GM12878 (cell line): ENCODE results near the gene ADCY2. TPM values are rescaled to one million over a fixed set of nuclear protein-coding genes. Genes with fewer than 3 reads are reported as not detected.

Experiments
- ATAC-seq: fragments of 200-7000 bp; cut with Tn5 transposase; 3 replicates; pipeline ENCODE4 v1.9.1; 2020; ENCODE audit warnings: mild to moderate bottlenecking, moderate library complexity
- BruUV-seq: library from RNA; stranded (reverse); fragments of 400-500 nt; replicated peaks from 2 replicates; lab custom pipeline; 2021; lab: Mats Ljungman, UMichigan
- CTCF ChIA-PET: fragments of 300-600 bp; sonication (Branson Sonifier 250); formaldehyde crosslinking; extraction: SDS; loops from one replicate; lab custom pipeline; 2021; ENCODE audit warnings: inconsistent platforms; lab: Yijun Ruan, JAX
- POLR2A ChIA-PET: fragments of 350-600 bp; formaldehyde crosslinking; extraction: SDS; loops from one replicate; lab custom pipeline; 2021; ENCODE audit warnings: inconsistent platforms; lab: Charles Lee
- RAD21 ChIA-PET: fragments of 300-600 bp; sonication (Branson Sonifier 250); formaldehyde crosslinking; loops from one replicate; lab custom pipeline; 2023; ENCODE audit warnings: antibody characterized with exemption; ENCODE audit not compliant: unreplicated experiment; lab: Charles Lee
- SMC1A ChIA-PET: fragments of 300-600 bp; sonication (Branson Sonifier 250); formaldehyde crosslinking; loops from one replicate; lab custom pipeline; 2023; ENCODE audit not compliant: unreplicated experiment, uncharacterized antibody; lab: Charles Lee
- DNase-seq: peaks from one replicate; pipeline ENCODE4 v3.0.0-alpha.2; 2011; ENCODE audit warnings: low read depth, low spot score
- FAIRE-seq: peaks from 3 replicates; lab custom pipeline; 2011; peaks lifted over from hg19 to GRCh38; lab: Jason Lieb, UNC
- H2AFZ ChIP-seq: 2 replicates; pipeline ENCODE4 v1.6.0; 2011; ENCODE audit warnings: low read depth, low read length, control low read depth; ENCODE audit not compliant: control insufficient read depth
- H3K27ac ChIP-seq: 2 replicates; pipeline ENCODE4 v1.5.1; 2011; ENCODE audit warnings: control low read depth; ENCODE audit not compliant: control insufficient read depth, insufficient read depth
- H3K27me3 ChIP-seq, 2 experiments: replicated peaks in 1 of 2; 2 replicates each; pipeline versions ENCODE4 v1.6.0 to v1.6.1; 2011; ENCODE audit warnings: low read length in 1 of 2; ENCODE audit not compliant: control insufficient read depth in 2 of 2, insufficient read depth in 2 of 2
- H3K36me3 ChIP-seq, 2 experiments: 2 replicates each; pipeline ENCODE4 v1.5.1; 2011; ENCODE audit warnings: low read length in 1 of 2; ENCODE audit not compliant: control insufficient read depth in 2 of 2, insufficient read depth in 2 of 2
- H3K4me1 ChIP-seq: 2 replicates; pipeline ENCODE4 v1.6.1; 2011; ENCODE audit warnings: mild to moderate bottlenecking, low read length, moderate library complexity, mixed read lengths; ENCODE audit not compliant: control insufficient read depth, insufficient read depth
- H3K4me2 ChIP-seq: 2 replicates; pipeline ENCODE4 v1.6.0; 2011; ENCODE audit warnings: control low read depth; ENCODE audit not compliant: control insufficient read depth, insufficient read depth
- H3K4me3 ChIP-seq: fragments of 200-600 bp; sonication (generic); 2 replicates; pipeline ENCODE4 v1.5.1; 2016
- H3K79me2 ChIP-seq: 2 replicates; pipeline ENCODE4 v1.6.0; 2011; ENCODE audit warnings: low read length; ENCODE audit not compliant: control insufficient read depth, insufficient read depth
- H3K9ac ChIP-seq: 2 replicates; pipeline ENCODE4 v1.8.0; 2011; ENCODE audit warnings: low read length, control low read depth, mixed read lengths; ENCODE audit not compliant: control insufficient read depth, insufficient read depth
- H3K9me3 ChIP-seq: replicated peaks from 3 replicates; pipeline ENCODE4 v1.5.1; 2011; ENCODE audit warnings: mild to moderate bottlenecking, low read length; ENCODE audit not compliant: control insufficient read depth, insufficient read depth
- H4K20me1 ChIP-seq: 2 replicates; pipeline ENCODE4 v1.6.0; 2011; ENCODE audit not compliant: control insufficient read depth, insufficient read depth
- BCL3 ChIP-seq: IDR thresholded peaks from 2 replicates; pipeline ENCODE4 v1.6.1; 2011; ENCODE audit warnings: borderline replicate concordance, low read depth, mild to moderate bottlenecking, moderate library complexity, low read length; ENCODE audit not compliant: insufficient read depth, poor library complexity, severe bottlenecking
- CHD1 ChIP-seq: IDR thresholded peaks from 2 replicates; pipeline ENCODE4 v1.6.1; 2012; ENCODE audit warnings: low read depth, low read length, improper control_type of control experiment
- ELK1 ChIP-seq: IDR thresholded peaks from 2 replicates; pipeline ENCODE4 v1.6.1; 2012; ENCODE audit warnings: low read depth, low read length, improper control_type of control experiment
- HDAC6 ChIP-seq: fragments of 200-600 bp; sonication (generic); IDR thresholded peaks from one replicate; pipeline ENCODE4 v1.8.0; 2017; ENCODE audit warnings: antibody characterized with exemption; ENCODE audit not compliant: unreplicated experiment
- SRF ChIP-seq, 2 experiments: IDR thresholded peaks; 2 replicates each; pipeline ENCODE4 v1.6.1; 2011; ENCODE audit warnings: low read depth in 2 of 2, low read length in 2 of 2, mild to moderate bottlenecking in 1 of 2, moderate library complexity in 1 of 2
- SUPT20H ChIP-seq: IDR thresholded peaks from 2 replicates; pipeline ENCODE4 v1.6.1; 2011; ENCODE audit warnings: low read depth, mild to moderate bottlenecking, low read length, moderate library complexity, borderline replicate concordance; ENCODE audit not compliant: control insufficient read depth
- USF2 ChIP-seq: IDR thresholded peaks from 2 replicates; pipeline ENCODE4 v1.6.1; 2011; ENCODE audit warnings: low read depth, low read length, improper control_type of control experiment, borderline replicate concordance
- ZBED1 ChIP-seq: IDR thresholded peaks from 2 replicates; pipeline ENCODE4 v1.6.1; 2016; ENCODE audit warnings: borderline replicate concordance
- WGBS: methylation state at CpG from one replicate; pipeline ENCODE4 v1.1.6; 2016; ENCODE audit warnings: low lambda C conversion rate; ENCODE audit not compliant: insufficient replicate concordance, insufficient coverage; ENCODE audit errors: missing lambda C conversion rate; 5-methylcytosine and 5-hydroxymethylcytosine counted together
- in situ Hi-C: fragments of 300-500 bp; cut with MboI; formaldehyde crosslinking; loops from 9 replicates; pipeline ENCODE4 v1.14.3; 2018; ENCODE audit warnings: mixed read lengths
- intact Hi-C: fragments of 100-400 bp; cut with micrococcal nuclease; formaldehyde crosslinking; loops from one replicate; pipeline ENCODE4 v1.14.2; 2022; ENCODE audit not compliant: unreplicated experiment
- polyA plus RNA-seq, 11 experiments: library from polyadenylated mRNA; depleted of rRNA in 4 of 11; unstranded in 6 of 11; stranded (reverse) in 5 of 11; fragments of >200 nt; fragmentation: Nextera tagmentation in 4 of 11; fragmentation: Illumina TruSeq in 1 of 11; extraction: Ambion mirVana in 4 of 11; extraction: Trizol in 1 of 11; gene quantifications; 1 replicate in 1 of 11; 2 replicates in 10 of 11; pipeline versions ENCODE4 v1.2.1 to v1.2.3, GENCODE V29; 2011 to 2016; ENCODE audit warnings: inconsistent platforms in 2 of 11, missing spikeins in 2 of 11, low read depth in 1 of 11
- total RNA-seq, 4 experiments: library from RNA; depleted of rRNA in 3 of 4; stranded (reverse); fragments of >200 nt in 3 of 4; fragmentation: Illumina TruSeq in 1 of 4; extraction: Trizol in 1 of 4; gene quantifications; 2 replicates each; pipeline versions ENCODE4 v1.2.1 to v1.2.3, GENCODE V29; 2013 to 2021
- TF ChIP-seq, protein P1 (sequence below): fragments of 450-650 bp; IDR thresholded peaks from 2 replicates; pipeline ENCODE4 v1.6.1; 2018; ENCODE audit warnings: mild to moderate bottlenecking, low read depth, moderate library complexity; ENCODE audit not compliant: partially characterized antibody
- TF ChIP-seq, protein P2 (sequence below), 3 experiments: IDR thresholded peaks in 2 of 3; conservative IDR thresholded peaks in 1 of 3; 2 replicates each; pipeline ENCODE4 v1.5.1; 2011; ENCODE audit warnings: low read depth in 3 of 3, low read length in 3 of 3, mild to moderate bottlenecking in 3 of 3, control low read depth in 2 of 3, moderate library complexity in 2 of 3, inconsistent platforms in 1 of 3, mixed read lengths in 1 of 3; ENCODE audit not compliant: control insufficient read depth in 2 of 3, insufficient read depth in 1 of 3; ENCODE audit errors: extremely low read depth in 1 of 3

Gene ADCY2
- total and polyA plus RNA-seq, 10 of the 15 experiments (the other 5 are each of a cell fraction or from before 2014, with no cell fraction given): 0.07 to 0.26 TPM; not detected in 8

- H3K9me3 ChIP-seq: no peaks in the 10 kb centered on the region
- no peak overlapping the region for H2AFZ ChIP-seq
- H3K4me2 ChIP-seq: no peak overlapping the region
- no peaks in the 10 kb centered on the region for H4K20me1 ChIP-seq
- in situ Hi-C loops: no loop called here
- H3K4me3 ChIP-seq: no peak overlapping the region
- intact Hi-C loops: no loop called here
- no peak overlapping the region for H3K27ac ChIP-seq
- ATAC-seq (no peak), DNase-seq (no peak), FAIRE-seq (no peak)
- no peaks in the 10 kb centered on the region for H3K36me3 ChIP-seq
- ChIA-PET SMC1A (no interaction called here), RAD21 (no interaction called here), CTCF (no interaction called here), POLR2A (no interaction called here)
- TF ChIP-seq, protein P1, sequence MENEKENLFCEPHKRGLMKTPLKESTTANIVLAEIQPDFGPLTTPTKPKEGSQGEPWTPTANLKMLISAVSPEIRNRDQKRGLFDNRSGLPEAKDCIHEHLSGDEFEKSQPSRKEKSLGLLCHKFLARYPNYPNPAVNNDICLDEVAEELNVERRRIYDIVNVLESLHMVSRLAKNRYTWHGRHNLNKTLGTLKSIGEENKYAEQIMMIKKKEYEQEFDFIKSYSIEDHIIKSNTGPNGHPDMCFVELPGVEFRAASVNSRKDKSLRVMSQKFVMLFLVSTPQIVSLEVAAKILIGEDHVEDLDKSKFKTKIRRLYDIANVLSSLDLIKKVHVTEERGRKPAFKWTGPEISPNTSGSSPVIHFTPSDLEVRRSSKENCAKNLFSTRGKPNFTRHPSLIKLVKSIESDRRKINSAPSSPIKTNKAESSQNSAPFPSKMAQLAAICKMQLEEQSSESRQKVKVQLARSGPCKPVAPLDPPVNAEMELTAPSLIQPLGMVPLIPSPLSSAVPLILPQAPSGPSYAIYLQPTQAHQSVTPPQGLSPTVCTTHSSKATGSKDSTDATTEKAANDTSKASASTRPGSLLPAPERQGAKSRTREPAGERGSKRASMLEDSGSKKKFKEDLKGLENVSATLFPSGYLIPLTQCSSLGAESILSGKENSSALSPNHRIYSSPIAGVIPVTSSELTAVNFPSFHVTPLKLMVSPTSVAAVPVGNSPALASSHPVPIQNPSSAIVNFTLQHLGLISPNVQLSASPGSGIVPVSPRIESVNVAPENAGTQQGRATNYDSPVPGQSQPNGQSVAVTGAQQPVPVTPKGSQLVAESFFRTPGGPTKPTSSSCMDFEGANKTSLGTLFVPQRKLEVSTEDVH: no peak
- TF ChIP-seq CHD1: no peak
- TF ChIP-seq SRF (IDR thresholded peaks at IDR 0.05; ENCODE audit: low read depth in 2 of 2, low read length in 2 of 2): no peak
- TF ChIP-seq ZBED1: no peak
- no peak for TF ChIP-seq ELK1
- TF ChIP-seq SUPT20H: no peak
- no peak for TF ChIP-seq HDAC6
- TF ChIP-seq, protein P2, sequence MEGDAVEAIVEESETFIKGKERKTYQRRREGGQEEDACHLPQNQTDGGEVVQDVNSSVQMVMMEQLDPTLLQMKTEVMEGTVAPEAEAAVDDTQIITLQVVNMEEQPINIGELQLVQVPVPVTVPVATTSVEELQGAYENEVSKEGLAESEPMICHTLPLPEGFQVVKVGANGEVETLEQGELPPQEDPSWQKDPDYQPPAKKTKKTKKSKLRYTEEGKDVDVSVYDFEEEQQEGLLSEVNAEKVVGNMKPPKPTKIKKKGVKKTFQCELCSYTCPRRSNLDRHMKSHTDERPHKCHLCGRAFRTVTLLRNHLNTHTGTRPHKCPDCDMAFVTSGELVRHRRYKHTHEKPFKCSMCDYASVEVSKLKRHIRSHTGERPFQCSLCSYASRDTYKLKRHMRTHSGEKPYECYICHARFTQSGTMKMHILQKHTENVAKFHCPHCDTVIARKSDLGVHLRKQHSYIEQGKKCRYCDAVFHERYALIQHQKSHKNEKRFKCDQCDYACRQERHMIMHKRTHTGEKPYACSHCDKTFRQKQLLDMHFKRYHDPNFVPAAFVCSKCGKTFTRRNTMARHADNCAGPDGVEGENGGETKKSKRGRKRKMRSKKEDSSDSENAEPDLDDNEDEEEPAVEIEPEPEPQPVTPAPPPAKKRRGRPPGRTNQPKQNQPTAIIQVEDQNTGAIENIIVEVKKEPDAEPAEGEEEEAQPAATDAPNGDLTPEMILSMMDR (IDR thresholded peaks at IDR 0.05 in 2 of 3, conservative IDR thresholded peaks at IDR 0.05 in 1 of 3; ENCODE audit: control insufficient read depth in 2 of 3, extremely low read depth in 1 of 3, insufficient read depth in 1 of 3, low read depth in 3 of 3, low read length in 3 of 3): no peak
- TF ChIP-seq USF2: no peak
- TF ChIP-seq BCL3: no peak
- no peaks in the 10 kb centered on the region for H3K79me2 ChIP-seq
- no TSS peak for BruUV-seq
- H3K27me3 ChIP-seq: no peaks in the 10 kb centered on the region
- no peak overlapping the region for H3K9ac ChIP-seq
- no peaks in the 10 kb centered on the region for H3K4me1 ChIP-seq
- WGBS: 52% methylated on average over 4 of the region's 4 CpGs
Observed at GRCh38 chr5:7375457-7375856, 20.5 kb upstream of the ADCY2 start.
